MM.1S (cell line): Measurements from ENCODE around the gene THADA.

Experiments used
- DNase-seq: peaks from one replicate; pipeline ENCODE4 v3.0.0-alpha.2; 2015
- H2AFZ ChIP-seq: fragments of 300-600 bp; sonication (generic); 2 replicates; pipeline ENCODE4 v1.6.0; 2016; ENCODE audit warnings: antibody characterized with exemption, low read length
- H3F3A ChIP-seq: fragments of 300-600 bp; sonication (generic); 2 replicates; pipeline ENCODE4 v1.6.1; 2016; ENCODE audit warnings: mild to moderate bottlenecking, antibody characterized with exemption, low read length, moderate library complexity, mixed read lengths; ENCODE audit not compliant: insufficient read depth
- H3K27ac ChIP-seq: fragments of 300-600 bp; sonication (generic); 2 replicates; pipeline ENCODE4 v1.5.1; 2016; ENCODE audit warnings: mild to moderate bottlenecking, low read length
- H3K27me3 ChIP-seq: fragments of 300-600 bp; sonication (generic); replicated peaks from 2 replicates; pipeline ENCODE4 v1.6.0; 2016; ENCODE audit warnings: low read length; ENCODE audit not compliant: insufficient read depth
- H3K36me3 ChIP-seq: fragments of 300-600 bp; sonication (generic); replicated peaks from 2 replicates; pipeline ENCODE4 v1.6.1; 2016; ENCODE audit warnings: mild to moderate bottlenecking, low read length, mixed read lengths; ENCODE audit not compliant: insufficient read depth
- H3K4me1 ChIP-seq: fragments of 300-600 bp; sonication (generic); 2 replicates; pipeline ENCODE4 v1.6.1; 2016; ENCODE audit warnings: low read length, mixed read lengths
- H3K4me2 ChIP-seq: fragments of 300-600 bp; sonication (generic); 2 replicates; pipeline ENCODE4 v1.6.0; 2016; ENCODE audit warnings: low read depth, low read length
- H3K4me3 ChIP-seq: fragments of 300-600 bp; sonication (generic); 2 replicates; pipeline ENCODE4 v1.5.1; 2016; ENCODE audit warnings: low read length, mixed read lengths
- H3K79me2 ChIP-seq: fragments of 300-600 bp; sonication (generic); 2 replicates; pipeline ENCODE4 v1.6.1; 2016; ENCODE audit warnings: mixed run types, low read length, mixed read lengths
- H3K9ac ChIP-seq: fragments of 300-600 bp; sonication (generic); 2 replicates; pipeline ENCODE4 v1.6.1; 2016; ENCODE audit warnings: low read length, mixed read lengths
- H3K9me2 ChIP-seq: fragments of 300-600 bp; sonication (generic); replicated peaks from 2 replicates; pipeline ENCODE4 v1.6.1; 2016; ENCODE audit warnings: mild to moderate bottlenecking, low read length, mixed read lengths; ENCODE audit not compliant: insufficient read depth
- H3K9me3 ChIP-seq: fragments of 300-600 bp; sonication (generic); replicated peaks from 2 replicates; pipeline ENCODE4 v1.6.1; 2016; ENCODE audit warnings: mild to moderate bottlenecking, low read length, mixed read lengths; ENCODE audit not compliant: insufficient read depth
- H4K20me1 ChIP-seq: fragments of 300-600 bp; sonication (generic); 2 replicates; pipeline ENCODE4 v1.6.1; 2016; ENCODE audit warnings: mild to moderate bottlenecking, low read length, moderate library complexity, mixed read lengths; ENCODE audit not compliant: insufficient read depth
- EZH2 ChIP-seq: fragments of 300-600 bp; sonication (generic); optimal IDR thresholded peaks from 2 replicates; pipeline ENCODE3; 2017; ENCODE audit warnings: low read depth, mild to moderate bottlenecking, antibody characterized with exemption, low read length, mixed read lengths
- EZH2phosphoT487 ChIP-seq: fragments of 300-600 bp; sonication (generic); IDR thresholded peaks from 2 replicates; pipeline ENCODE4 v1.6.1; 2018; ENCODE audit warnings: antibody characterized with exemption, low read length
- TF ChIP-seq, protein P1 (sequence below): fragments of 300-600 bp; sonication (generic); IDR thresholded peaks from 2 replicates; pipeline ENCODE4 v1.5.1; 2016; ENCODE audit warnings: antibody characterized with exemption, low read length, mixed read lengths

THADA gene

DNA sequence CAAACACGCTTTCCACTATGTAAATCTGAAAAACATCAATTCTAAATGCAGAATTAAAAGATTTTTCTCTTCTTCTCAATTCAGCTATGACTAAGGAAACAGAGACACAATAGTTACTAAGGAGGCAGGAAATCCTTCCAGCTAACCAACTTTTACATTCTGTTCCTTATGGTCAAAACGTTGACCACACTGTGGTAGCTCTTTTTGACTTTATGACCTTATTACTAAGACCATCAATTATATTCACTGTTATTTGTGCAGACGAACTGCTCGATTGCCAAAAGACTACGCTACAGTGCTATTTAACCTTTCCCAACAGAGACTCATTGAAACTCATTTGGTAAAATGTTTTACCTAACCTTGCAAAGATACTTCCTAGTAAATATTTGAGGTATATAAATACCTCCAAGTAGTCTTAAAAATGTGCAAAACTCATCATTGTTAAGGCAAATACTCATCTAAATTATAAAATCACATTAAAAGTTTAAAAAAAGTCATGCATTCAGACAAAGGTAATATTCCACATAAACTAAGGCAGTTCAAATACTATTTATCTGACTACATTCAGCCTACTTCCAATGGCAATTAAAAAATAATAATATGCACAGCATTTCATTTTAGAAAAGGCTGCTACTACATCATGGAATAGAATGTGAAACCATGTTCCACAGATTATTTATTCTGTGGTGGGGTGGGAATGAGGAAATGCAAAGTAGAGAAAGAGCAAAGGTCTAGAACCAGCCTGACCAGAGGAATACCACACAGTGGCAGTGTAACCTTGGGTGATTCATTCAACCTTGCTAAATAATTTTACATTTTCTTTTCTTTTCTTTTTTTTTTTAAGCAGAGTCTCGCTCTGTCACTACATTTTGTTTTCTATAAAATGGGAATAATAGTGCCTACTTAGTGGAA lies 139.9 kb downstream of the THADA start:
- DNase-seq = no peak
- H3K27me3 ChIP-seq = no peaks in the 10 kb centered on the region
- no peak overlapping the region for H3K9ac ChIP-seq
- no peak overlapping the region for H3K4me3 ChIP-seq
- H3K27ac ChIP-seq = no peak overlapping the region
- H3K9me2 ChIP-seq = no peaks in the 10 kb centered on the region
- peaks cover 9% of the 10 kb centered on the region for H3K4me1 ChIP-seq
- H3K79me2 ChIP-seq = no peaks in the 10 kb centered on the region
- H3K9me3 ChIP-seq = no peaks in the 10 kb centered on the region
- no peaks in the 10 kb centered on the region for H3K36me3 ChIP-seq
- no peaks in the 10 kb centered on the region for H4K20me1 ChIP-seq
- TF ChIP-seq EZH2 (no peak), EZH2phosphoT487 (no peak)
- TF ChIP-seq, protein P1, sequence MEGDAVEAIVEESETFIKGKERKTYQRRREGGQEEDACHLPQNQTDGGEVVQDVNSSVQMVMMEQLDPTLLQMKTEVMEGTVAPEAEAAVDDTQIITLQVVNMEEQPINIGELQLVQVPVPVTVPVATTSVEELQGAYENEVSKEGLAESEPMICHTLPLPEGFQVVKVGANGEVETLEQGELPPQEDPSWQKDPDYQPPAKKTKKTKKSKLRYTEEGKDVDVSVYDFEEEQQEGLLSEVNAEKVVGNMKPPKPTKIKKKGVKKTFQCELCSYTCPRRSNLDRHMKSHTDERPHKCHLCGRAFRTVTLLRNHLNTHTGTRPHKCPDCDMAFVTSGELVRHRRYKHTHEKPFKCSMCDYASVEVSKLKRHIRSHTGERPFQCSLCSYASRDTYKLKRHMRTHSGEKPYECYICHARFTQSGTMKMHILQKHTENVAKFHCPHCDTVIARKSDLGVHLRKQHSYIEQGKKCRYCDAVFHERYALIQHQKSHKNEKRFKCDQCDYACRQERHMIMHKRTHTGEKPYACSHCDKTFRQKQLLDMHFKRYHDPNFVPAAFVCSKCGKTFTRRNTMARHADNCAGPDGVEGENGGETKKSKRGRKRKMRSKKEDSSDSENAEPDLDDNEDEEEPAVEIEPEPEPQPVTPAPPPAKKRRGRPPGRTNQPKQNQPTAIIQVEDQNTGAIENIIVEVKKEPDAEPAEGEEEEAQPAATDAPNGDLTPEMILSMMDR = no peak
- no peak overlapping the region for H3K4me2 ChIP-seq
- peaks cover 4% of the 10 kb centered on the region; the same call in 1 of the 2 replicates for H3F3A ChIP-seq
- no peak overlapping the region for H2AFZ ChIP-seq

DNA sequence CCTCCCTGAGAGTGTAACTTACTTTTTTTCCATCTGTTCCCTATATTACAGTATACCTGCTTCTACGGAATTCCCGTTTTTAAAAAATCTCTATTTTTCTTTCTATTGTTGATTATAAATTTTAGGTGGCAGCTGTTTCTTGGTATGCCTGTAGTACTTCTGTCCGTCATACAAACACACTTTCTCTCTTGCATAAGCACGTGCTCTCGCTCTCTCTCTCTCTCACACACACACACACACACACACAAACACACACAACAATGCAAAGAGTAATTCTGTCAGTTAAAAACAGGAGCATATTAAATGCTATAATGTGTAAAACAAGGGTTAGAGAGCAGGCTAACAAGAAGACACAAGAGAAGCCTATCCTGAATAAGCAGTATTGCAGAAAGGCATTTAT lies 140.5 kb downstream of the THADA start:
- H3K4me3 ChIP-seq = no peak overlapping the region
- no peak overlapping the region for H2AFZ ChIP-seq
- H3K27me3 ChIP-seq = no peaks in the 10 kb centered on the region
- no peak for DNase-seq
- no peak overlapping the region for H3K9ac ChIP-seq
- H3K79me2 ChIP-seq = no peaks in the 10 kb centered on the region
- H3K9me3 ChIP-seq = no peaks in the 10 kb centered on the region
- H3K4me1 ChIP-seq = peaks cover 2% of the 10 kb centered on the region
- no peaks in the 10 kb centered on the region for H4K20me1 ChIP-seq
- no peak overlapping the region for H3K27ac ChIP-seq
- H3F3A ChIP-seq = no peaks in the 10 kb centered on the region
- TF ChIP-seq EZH2phosphoT487 (no peak), EZH2 (no peak)
- TF ChIP-seq, protein P1 = no peak
- H3K4me2 ChIP-seq = no peak overlapping the region
- H3K9me2 ChIP-seq = no peaks in the 10 kb centered on the region
- no peaks in the 10 kb centered on the region for H3K36me3 ChIP-seq

DNA sequence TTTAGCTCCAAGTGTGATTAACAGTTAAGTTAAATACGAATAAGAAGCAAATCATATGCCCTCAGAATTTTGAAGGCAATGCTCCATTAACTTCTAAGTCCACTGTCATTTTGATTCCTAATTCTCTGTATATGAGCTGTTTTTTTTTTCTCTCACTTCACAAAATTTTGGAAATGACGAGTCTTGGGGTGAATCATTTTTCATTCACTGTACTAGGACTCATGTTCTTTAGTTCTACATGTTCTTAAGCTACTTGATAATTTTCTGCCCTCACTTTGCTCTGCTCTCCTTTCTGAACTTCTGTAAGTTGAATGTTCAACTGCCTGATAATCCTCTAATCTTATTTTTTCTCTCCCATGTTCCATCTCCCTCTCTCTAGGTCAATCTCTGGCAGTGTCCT lies 141.0 kb downstream of the THADA start:
- Histone ChIP-seq H3F3A (no peaks in the 10 kb centered on the region), H3K4me1 (no peaks in the 10 kb centered on the region)

More for the DNA sequence above, 141.0 kb downstream of the THADA start:
- TF ChIP-seq EZH2 (no peak), EZH2phosphoT487 (no peak)
- TF ChIP-seq, protein P1 = no peak
- Histone ChIP-seq H3K4me2 (no peak overlapping the region), H3K27me3 (no peaks in the 10 kb centered on the region), H3K36me3 (no peaks in the 10 kb centered on the region), H3K79me2 (no peaks in the 10 kb centered on the region), H2AFZ (no peak overlapping the region), H3K4me3 (no peak overlapping the region), H3K9ac (no peak overlapping the region), H3K27ac (no peak overlapping the region), H4K20me1 (no peaks in the 10 kb centered on the region), H3K9me2 (no peaks in the 10 kb centered on the region), H3K9me3 (no peaks in the 10 kb centered on the region)
- no peak for DNase-seq
